Measurements from ENCODE around the gene PSMB11. TPM values are rescaled to one million over a fixed set of nuclear protein-coding genes. Genes with fewer than 3 reads are reported as not detected.
"Not testable (repeated sequence)": the region's sequence is repeated elsewhere in the genome, so short reads cannot be mapped to it uniquely, and the experiment has no call there.

PSMB11 gene
- not detected in 2 replicates for total RNA-seq
- polyA plus RNA-seq (2012): not detected

DNA sequence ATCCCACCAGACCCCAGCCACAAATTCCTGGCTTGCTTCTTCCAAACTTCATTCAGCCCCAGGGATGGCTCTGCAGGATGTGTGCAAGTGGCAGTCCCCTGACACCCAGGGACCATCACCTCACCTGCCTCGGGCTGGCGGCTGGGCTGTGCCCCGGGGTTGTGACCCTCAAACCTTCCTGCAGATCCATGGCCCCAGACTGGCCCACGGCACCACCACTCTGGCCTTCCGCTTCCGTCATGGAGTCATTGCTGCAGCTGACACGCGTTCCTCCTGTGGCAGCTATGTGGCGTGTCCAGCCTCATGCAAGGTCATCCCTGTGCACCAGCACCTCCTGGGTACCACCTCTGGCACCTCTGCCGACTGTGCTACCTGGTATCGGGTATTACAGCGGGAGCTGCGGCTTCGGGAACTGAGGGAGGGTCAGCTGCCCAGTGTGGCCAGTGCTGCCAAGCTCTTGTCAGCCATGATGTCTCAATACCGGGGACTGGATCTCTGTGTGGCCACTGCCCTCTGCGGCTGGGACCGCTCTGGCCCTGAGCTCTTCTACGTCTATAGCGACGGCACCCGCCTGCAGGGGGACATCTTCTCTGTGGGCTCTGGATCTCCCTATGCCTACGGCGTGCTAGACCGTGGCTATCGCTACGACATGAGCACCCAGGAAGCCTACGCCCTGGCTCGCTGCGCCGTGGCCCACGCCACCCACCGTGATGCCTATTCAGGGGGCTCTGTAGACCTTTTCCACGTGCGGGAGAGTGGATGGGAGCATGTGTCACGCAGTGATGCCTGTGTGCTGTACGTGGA is at the start of gene PSMB11:
PSMB11 (plus strand) TSS at position 51 of the 804 bp plus-strand sequence; CDS start at position 65, 14 bp downstream.
- no peak for DNase-seq (ENCODE audit: low read depth)

DNA sequence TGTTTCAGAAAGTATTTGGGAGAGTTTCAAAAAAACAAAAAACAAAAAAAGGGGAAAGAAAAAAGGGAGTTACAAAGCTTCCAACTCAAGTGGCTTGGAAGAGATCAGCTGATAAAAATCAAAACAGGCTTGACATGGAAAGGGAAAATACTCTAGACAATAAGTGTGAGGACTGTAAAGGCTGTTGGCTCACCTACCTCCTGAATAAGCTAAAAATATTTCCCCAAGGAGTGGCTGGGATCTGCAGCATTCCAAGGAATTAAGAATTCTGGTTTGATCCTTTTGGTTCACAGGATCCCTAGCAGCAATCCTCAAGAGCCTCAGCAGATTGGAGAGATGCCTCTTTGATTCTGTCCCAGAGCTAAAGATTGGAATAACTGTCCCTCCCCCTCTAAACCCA is 48.5 kb upstream of the PSMB11 start:
- no peak for DNase-seq (ENCODE audit: low read depth)

GRCh38 chr14:22994762-22995275 is 47.2 kb upstream of the PSMB11 start:
- DNase-seq (ENCODE audit: low read depth): peak; percentile 34

DNA sequence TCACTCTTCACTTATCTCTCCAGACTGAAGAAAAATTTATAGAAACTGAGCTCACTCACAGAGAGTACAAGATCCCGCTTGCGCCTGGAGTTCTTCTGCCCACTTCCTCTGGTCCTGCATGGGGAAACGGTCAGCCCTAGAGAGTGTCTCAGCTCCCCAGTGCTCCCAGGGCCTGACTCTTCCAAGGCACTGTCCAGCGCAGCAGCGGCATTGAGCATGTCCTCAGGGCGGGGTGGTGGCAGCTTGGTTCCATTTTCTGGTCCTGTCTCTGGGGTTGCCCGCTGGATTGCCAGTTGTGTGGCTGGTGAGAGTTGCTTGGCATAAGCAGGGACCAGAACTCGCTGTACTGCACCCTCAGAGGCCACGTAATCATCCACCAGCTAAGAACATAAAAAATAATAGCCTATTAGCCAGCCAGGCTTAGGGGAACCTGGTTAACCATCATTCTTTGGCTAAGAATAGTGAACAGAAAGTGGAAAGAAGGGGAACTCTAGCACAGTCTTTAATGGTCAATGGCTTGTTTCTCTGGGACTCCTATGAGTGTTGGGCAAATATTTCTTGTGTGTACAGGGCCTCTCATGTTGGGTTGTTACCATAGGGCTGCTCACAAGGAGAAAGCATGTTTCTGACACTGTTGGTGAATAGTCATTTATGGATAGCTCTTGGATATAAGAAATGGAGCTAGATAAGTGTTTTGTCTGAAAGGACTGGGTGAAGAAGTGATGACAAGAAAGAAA is 46.0 kb upstream of the PSMB11 start:
- no peak for DNase-seq (ENCODE audit: low read depth)

DNA sequence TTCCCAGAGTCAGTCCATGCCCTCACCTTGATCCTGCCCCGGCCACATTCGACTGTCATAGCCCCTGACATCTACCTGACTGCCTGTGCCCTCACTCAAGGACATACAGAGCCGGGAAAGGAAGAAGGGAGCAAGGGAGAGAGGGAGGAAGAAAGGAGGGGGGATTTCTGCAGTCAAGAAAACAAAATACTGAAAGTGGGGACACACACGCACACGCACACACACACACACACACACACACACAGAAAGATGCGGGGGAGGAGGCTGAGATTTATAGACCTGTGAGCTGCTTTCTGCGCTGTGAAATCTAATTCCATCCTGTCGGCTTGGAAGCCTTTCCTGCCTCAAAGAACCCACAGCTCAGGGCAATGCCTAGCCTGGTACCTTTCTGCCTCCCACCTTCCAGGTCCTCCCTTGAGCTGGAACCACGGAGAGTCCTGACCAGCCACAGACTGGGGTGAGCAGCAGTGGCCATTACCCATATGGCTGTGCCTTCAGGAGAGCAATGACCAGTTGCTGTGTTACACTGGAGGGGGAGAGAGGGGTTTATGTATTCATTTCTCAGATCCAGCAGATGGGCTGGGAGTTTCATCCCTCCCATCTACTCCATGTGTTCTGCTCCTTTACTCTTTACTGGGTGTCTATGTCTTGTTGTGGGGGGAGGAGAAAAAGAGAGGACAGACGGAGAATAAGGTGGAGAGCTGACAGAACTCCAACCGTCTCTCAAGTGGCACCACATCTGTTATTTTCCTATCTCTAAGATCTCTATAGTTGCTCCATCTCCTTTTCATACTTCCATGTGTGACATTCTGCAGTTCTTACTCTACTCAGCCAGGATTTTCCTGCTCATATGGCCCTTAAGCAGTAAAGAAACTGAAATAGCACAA is 45.0 kb upstream of the PSMB11 start:
- DNase-seq (ENCODE audit: low read depth): no peak

- DNase-seq (ENCODE audit: low read depth): no peak
Measured at GRCh38 chr14:22997676-22998323, 44.2 kb upstream of the PSMB11 start.

DNA sequence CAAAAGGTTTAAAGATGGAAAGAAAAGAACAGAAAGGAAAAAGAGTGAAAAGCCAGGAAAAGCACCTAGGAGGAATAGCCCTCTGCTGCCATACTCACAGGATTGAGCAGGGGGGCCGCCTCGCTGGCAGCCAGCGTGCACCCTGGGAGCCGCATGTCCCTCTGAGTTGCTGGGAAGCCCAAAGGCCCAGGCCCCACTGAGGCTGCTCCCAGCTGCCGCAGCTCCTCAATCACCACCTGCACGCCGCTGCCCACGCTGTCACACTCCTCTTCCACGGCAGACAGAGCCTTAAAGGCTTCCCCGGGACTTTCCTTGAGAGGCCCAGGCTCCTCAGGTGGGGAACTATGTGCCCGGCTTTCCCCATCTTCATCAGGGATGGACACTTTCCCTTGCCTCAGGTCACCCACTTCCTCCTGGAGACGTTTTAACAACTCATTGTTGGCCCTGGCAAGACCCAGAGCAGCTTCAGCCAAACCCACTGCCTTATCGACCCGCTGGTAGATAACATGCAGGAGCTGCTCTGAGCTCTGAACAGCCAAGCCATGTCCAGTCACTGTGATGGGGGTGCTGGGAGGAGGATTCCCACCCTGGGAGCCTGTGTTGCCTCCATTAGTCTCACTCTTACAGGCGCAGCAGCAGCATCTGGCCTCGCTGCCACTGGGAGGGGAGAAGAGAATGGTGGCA is 43.5 kb upstream of the PSMB11 start:
- DNase-seq (ENCODE audit: low read depth): no peak

DNA sequence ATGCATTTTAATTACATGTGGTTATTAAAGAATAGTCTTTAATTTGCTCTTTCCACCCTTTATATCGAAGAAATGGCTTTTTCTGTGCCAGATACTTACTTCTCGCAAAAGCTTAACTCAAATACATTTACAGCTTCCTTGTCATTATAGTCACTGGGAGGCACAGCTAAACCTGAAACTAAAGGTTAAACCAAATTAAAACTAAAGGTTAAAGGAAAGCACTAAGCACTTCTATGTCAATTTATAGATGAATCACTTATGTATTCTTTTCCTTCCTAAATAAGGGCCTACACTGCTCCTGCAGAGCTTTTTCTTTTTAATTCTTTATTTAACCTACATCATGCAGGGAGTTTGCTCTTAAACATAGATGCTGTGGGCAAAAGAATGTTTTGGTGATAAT is 41.2 kb upstream of the PSMB11 start:
- DNase-seq (ENCODE audit: low read depth): no peak

DNA sequence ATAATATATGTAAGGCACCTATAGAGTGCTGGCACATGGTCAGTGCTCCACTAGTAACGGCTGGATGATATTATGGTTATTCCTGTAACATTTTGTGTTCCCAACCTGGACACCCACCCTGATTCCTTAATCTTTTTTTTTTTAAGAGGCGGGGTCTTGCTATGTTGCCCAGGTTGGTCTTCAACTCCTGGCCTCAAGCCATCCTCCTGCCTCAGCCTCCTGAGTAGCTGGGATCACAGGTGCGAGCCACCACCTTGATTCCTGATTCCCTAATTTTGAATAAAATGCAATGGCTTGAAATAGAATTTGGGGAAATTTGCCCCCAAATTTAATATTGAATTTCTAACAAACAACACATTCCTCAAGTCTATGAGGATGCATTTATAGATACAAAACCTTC is 39.4 kb upstream of the PSMB11 start:
- no peak for DNase-seq (ENCODE audit: low read depth)

- DNase-seq (ENCODE audit: low read depth): not testable (repeated sequence)
Measured at GRCh38 chr14:23004274-23004673, 37.7 kb upstream of the PSMB11 start.

GRCh38 chr14:23005451-23006187 is 36.4 kb upstream of the PSMB11 start:
- DNase-seq (ENCODE audit: low read depth): no peak

DNA sequence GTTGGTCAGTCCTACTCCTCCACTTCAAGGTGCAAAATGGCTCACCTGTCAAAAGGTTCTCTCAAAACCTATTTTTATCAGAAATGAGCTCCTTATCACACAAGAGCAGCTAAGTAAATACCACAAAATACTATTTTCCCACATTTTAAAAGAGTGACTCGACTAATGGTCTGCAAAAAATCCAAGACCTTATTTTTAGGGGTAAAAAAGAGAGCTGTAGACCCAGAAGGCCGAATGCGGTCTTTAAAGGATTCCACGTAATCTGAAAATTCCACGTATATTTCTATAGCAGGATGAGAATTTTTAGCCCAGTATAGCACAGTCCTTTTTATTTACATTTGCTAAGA is 35.9 kb upstream of the PSMB11 start:
- DNase-seq (ENCODE audit: low read depth): no peak

DNA sequence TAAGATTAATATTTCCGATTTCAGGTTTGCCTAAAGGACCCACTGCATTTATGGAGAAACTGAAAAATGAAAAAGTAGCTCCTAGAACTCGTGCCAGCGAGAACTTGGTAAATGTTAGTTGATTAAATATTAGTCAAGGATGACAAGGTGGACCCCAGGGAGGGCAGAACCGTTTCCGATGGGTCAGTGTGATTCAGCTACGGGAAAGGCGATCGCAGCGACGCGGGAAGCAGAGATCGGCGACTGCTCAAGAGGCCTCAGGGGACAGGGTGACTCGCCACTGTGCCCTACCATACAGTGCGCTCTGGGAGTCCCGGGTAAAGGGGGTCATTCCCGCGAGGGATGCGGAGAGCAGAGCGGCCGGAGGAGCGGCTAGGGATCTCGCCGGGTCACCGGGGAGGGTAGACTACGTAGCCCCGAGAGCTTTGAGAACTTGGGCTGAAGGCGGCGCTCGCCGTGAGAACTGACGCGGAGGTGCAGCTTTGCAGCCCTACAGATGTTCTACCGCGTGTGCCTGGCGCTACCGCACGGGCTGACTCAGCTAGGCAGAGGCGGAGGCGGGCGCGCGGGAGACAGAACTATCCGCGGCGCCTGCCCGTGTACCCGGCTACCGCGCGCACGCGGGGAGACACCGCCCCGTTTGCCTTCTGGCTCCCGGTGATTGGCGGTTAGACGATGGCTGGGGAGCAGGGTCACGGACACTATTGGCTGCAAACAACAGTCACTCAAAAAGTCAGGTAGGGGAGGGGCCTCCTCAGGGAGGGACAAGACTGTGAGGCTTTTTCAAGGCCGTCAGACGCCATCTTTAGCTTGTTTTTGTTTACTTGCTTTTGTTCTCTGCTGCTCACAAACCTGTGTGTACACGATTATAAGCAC is 35.2 kb upstream of the PSMB11 start:
- DNase-seq (ENCODE audit: low read depth): peak; percentile 99

- no peak for DNase-seq (ENCODE audit: low read depth)
Measured at GRCh38 chr14:23008831-23009230, 33.2 kb upstream of the PSMB11 start.

DNA sequence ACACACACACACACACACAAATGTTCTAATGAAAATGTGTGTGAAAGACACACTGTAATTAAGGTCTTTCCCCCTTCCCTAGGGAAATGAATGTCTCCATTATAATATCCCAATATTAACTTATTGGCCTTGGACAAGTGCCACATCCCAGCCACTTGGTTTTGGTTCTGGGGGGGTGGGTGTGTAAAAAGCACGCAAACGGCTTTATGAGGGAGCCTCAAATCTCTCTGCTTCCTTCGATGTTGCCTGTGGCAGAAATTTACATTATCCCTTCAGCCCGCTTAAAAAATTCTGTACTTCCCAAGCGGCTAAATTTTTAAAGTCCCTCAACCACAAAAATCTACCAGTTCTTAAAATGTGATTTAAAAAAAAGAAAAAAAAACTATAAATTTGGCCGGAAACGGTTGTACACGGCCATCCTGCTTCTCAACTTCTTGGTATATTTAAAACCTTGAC is 32.5 kb upstream of the PSMB11 start:
- DNase-seq (ENCODE audit: low read depth): no peak

- peak; percentile 68 for DNase-seq (ENCODE audit: low read depth)
Measured at GRCh38 chr14:23009939-23010726, 31.9 kb upstream of the PSMB11 start, which contains the start of gene C14orf93. C14orf93 (minus strand) TSS chr14:23010143; CDS start chr14:22999023, 11,120 bp downstream.

GRCh38 chr14:23013054-23013748 is 28.8 kb upstream of the PSMB11 start:
- no peak for DNase-seq (ENCODE audit: low read depth)

All from myocyte (in vitro differentiated cells).